ENCODE measurements around the gene C3orf18. TPM values are rescaled to one million over a fixed set of nuclear protein-coding genes. Genes with fewer than 3 reads are reported as not detected.
A peak's percentile ranks its signal among the peaks of the same experiment; 100 is the strongest.

The C3orf18 gene
- total and polyA plus RNA-seq, 9 of the 15 experiments (the other 6 are each of a cell fraction or from before 2014, with no cell fraction given): 0.01 to 2.3 (median 0.94) TPM

DNA sequence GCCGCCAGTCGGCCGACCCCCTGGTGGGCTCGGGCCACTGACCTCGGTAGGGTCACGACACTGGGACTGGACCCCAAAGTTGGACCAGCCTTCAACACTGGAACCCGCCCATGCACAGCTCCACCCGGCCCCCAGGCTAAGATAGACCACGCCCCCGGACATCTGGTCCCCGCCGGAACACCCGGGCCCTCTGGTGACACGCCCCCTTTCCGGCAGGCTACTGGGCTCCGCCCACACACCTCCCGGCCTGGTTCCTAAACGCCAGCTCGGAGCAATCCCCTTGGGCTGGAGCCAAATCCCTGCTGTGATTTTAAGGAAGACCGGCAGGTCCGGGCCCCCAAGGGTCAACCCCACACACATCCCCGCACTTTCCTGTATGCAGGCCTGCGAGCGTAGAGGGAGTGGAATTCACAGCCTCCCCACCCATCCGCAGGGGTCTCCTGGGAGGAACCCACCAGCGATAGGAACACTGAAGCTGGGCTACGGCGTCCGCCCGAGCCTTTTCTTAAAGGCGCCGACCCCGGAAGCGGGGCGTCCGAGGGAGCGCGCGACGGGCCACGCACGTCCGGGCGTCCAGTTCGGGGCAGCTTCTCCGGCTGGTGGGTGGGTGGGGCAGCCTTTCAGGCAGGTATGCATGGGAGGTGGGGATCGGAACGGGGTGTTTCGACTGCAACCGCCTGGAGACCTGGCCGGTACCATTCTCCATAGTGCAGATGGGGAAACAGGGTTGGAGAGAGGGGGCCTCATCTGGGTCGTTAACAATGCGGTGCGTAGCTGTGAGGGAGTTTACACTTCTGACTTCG, 1.6 kb upstream of the C3orf18 start, which contains the start of gene HEMK1:
Gene HEMK1 (plus strand): TSS at position 576 of the 803 bp plus-strand sequence. CDS start 1,583 bp downstream, outside the sequence.
- peaks cover 36 to 42% of the 10 kb centered on the region in 2 experiments; a peak in 4 of 5 replicates for H3K4me1 ChIP-seq (replicated peaks in 1 of 2; ENCODE audit: control insufficient read depth in 2 of 2, insufficient read depth in 2 of 2, low read length in 2 of 2)
- peaks cover 17% of the 10 kb centered on the region; the same call in 2 of the 3 replicates for H3K36me3 ChIP-seq (ENCODE audit: control insufficient read depth, insufficient read depth, low read length)
- intact Hi-C loops (cut with micrococcal nuclease): no loop called here
- FAIRE-seq (peak; percentile 77), DNase-seq (ENCODE audit: extremely low read depth in 1 of 4, low spot score in 3 of 4) (peak; percentile 95 to 98 (median 97)), ATAC-seq (peak; percentile 90)
- H3K79me2 ChIP-seq (ENCODE audit: control insufficient read depth, insufficient read depth, low read length): peaks cover 15% of the 10 kb centered on the region
- H3K4me2 ChIP-seq (ENCODE audit: insufficient read depth, low read length): peak within 1 kb of the TSS; percentile 92
- peak within 1 kb of the TSS; percentile 89 for H2AFZ ChIP-seq (ENCODE audit: low read depth, low read length)
- POLR2A ChIA-PET: interaction anchor here (0.5 to 2.2 kb wide), 20 partner anchors 9 to 822 kb away, joined by 3 to 12 read pairs (median 4); partner anchors contain the start of gene CISH
- H3K27ac ChIP-seq (ENCODE audit: extremely low read depth, low read depth, low read length): peak within 1 kb of the TSS; percentile 80
- CTCF ChIA-PET (ENCODE audit: low intra/inter-chr PET ratio): interaction anchor here (0.7 to 5.6 kb wide), 2 partner anchors 45 kb away, joined by 6 to 56 read pairs; partner anchors contain the start of genes CISH and MAPKAPK3
- peak within 1 kb of the TSS; percentile 91 to 92 for H3K9ac ChIP-seq (ENCODE audit: insufficient read depth in 1 of 2, low read depth in 2 of 2, low read length in 2 of 2)
- no peaks in the 10 kb centered on the region for H3K27me3 ChIP-seq (ENCODE audit: control insufficient read depth in 2 of 2, insufficient read depth in 2 of 2, low read length in 2 of 2)
- H4K20me1 ChIP-seq (replicated peaks; ENCODE audit: control insufficient read depth, insufficient read depth, low read length): no peaks in the 10 kb centered on the region
- no peaks in the 10 kb centered on the region for H3K9me1 ChIP-seq (ENCODE audit: control insufficient read depth, insufficient read depth, low read length)
- BruUV-seq (replicated peaks): no TSS peak
- in situ Hi-C loops (cut with MboI): no loop called here
- peak within 1 kb of the TSS; percentile 90 for H3K4me3 ChIP-seq
- under 1% methylated on average over 34 of the region's 55 CpGs for WGBS (ENCODE audit: insufficient coverage, low coverage, missing lambda C conversion rate)
- no peaks in the 10 kb centered on the region for H3K9me3 ChIP-seq (replicated peaks; ENCODE audit: control insufficient read depth, insufficient read depth, low read depth, low read length)
- TF ChIP-seq YY1 (IDR thresholded peaks at IDR 0.05; ENCODE audit: borderline replicate concordance in 1 of 3, control insufficient read depth in 1 of 3, extremely low read depth in 1 of 3, insufficient read depth in 3 of 3, insufficient read length in 1 of 3, insufficient replicate concordance in 2 of 3, low read depth in 1 of 3, low read length in 2 of 3) (peak in 1 of 3 experiments; percentile 9), SPI1 (IDR thresholded peaks at IDR 0.05; ENCODE audit: borderline replicate concordance, low read depth, low read length) (no peak), NR4A1 (CRISPR knock-in tag; IDR thresholded peaks at IDR 0.05) (no peak), NR4A1 (tag; IDR thresholded peaks at IDR 0.05) (0 out of 2 replicates have a peak, but pooled peaks have one; percentile 23), ARID1B (IDR thresholded peaks at IDR 0.05) (no peak; the same call in 1 of the 2 replicates), NCOA2 (IDR thresholded peaks at IDR 0.05; ENCODE audit: partially characterized antibody in 2 of 2) (no peak), KDM4B (IDR thresholded peaks at IDR 0.05; ENCODE audit: borderline replicate concordance in 2 of 2, low read depth in 1 of 2) (peak in 1 of 2 experiments; percentile 58; a peak in 1 of 4 replicates), ZNF253 (CRISPR knock-in tag; conservative IDR thresholded peaks at IDR 0.05) (no peak), CBFA2T2 (conservative IDR thresholded peaks at IDR 0.05) (peak; percentile 1; the same call in 1 of the 2 replicates), CCNT2 (IDR thresholded peaks at IDR 0.05; ENCODE audit: borderline replicate concordance, extremely low read depth, insufficient read length, low read depth, low read length) (peak; percentile 20), CREM (IDR thresholded peaks at IDR 0.05; ENCODE audit: low read depth) (peak; percentile 95), ELF2 (CRISPR knock-in tag; IDR thresholded peaks at IDR 0.05) (peak; percentile 96), ZEB2 (IDR thresholded peaks at IDR 0.05) (peak; percentile 98)
- TF ChIP-seq, protein P1, sequence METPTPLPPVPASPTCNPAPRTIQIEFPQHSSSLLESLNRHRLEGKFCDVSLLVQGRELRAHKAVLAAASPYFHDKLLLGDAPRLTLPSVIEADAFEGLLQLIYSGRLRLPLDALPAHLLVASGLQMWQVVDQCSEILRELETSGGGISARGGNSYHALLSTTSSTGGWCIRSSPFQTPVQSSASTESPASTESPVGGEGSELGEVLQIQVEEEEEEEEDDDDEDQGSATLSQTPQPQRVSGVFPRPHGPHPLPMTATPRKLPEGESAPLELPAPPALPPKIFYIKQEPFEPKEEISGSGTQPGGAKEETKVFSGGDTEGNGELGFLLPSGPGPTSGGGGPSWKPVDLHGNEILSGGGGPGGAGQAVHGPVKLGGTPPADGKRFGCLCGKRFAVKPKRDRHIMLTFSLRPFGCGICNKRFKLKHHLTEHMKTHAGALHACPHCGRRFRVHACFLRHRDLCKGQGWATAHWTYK (CRISPR knock-in tag; IDR thresholded peaks at IDR 0.05): no peak
- TF ChIP-seq, protein P2, sequence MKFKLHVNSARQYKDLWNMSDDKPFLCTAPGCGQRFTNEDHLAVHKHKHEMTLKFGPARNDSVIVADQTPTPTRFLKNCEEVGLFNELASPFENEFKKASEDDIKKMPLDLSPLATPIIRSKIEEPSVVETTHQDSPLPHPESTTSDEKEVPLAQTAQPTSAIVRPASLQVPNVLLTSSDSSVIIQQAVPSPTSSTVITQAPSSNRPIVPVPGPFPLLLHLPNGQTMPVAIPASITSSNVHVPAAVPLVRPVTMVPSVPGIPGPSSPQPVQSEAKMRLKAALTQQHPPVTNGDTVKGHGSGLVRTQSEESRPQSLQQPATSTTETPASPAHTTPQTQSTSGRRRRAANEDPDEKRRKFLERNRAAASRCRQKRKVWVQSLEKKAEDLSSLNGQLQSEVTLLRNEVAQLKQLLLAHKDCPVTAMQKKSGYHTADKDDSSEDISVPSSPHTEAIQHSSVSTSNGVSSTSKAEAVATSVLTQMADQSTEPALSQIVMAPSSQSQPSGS (CRISPR knock-in tag; IDR thresholded peaks at IDR 0.05): no peak
- TF ChIP-seq, protein P3, sequence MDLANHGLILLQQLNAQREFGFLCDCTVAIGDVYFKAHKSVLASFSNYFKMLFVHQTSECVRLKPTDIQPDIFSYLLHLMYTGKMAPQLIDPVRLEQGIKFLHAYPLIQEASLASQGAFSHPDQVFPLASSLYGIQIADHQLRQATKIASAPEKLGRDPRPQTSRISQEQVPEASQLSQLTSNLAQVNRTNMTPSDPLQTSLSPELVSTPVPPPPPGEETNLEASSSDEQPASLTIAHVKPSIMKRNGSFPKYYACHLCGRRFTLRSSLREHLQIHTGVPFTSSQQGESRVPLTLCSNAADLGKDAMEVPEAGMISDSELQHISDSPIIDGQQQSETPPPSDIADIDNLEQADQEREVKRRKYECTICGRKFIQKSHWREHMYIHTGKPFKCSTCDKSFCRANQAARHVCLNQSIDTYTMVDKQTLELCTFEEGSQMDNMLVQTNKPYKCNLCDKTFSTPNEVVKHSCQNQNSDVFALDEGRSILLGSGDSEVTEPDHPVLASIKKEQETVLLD (IDR thresholded peaks at IDR 0.05): peak; percentile 41; the same call in 1 of the 2 replicates
